ENCODE results near the gene SHB. TPM values are rescaled to one million over a fixed set of nuclear protein-coding genes. Genes with fewer than 3 reads are reported as not detected.

SHB gene
- total and polyA plus RNA-seq, 2 donors (not counting 3 experiments of a cell fraction or from before 2014, with no cell fraction given) = 13.4 to 24.9 TPM

GRCh38 chr9:38016375-38017135 lies 52.5 kb downstream of the SHB start:
- FAIRE-seq = no peak
- Histone ChIP-seq H3K9ac (replicated peaks; ENCODE audit: extremely low read depth, insufficient read depth, low read length) (no peak overlapping the region), H2AFZ (ENCODE audit: low read depth, low read length) (no peak overlapping the region), H3K4me1 (ENCODE audit: control insufficient read depth, extremely low read depth, insufficient read depth, low read length) (peaks cover 57% of the 10 kb centered on the region), H3K36me3 (ENCODE audit: control insufficient read depth in 2 of 2, extremely low read depth in 1 of 2, insufficient read depth in 2 of 2, low read length in 2 of 2) (peaks cover 0 to 4% of the 10 kb centered on the region in 2 experiments), H3K4me3 (replicated peaks in 1 of 3; ENCODE audit: insufficient read depth in 1 of 3, low read depth in 1 of 3, low read length in 3 of 3) (no peak overlapping the region), H3K27ac (ENCODE audit: insufficient read depth, low read depth, low read length) (peak overlapping the region; percentile 34), H3K27me3 (ENCODE audit: control insufficient read depth in 2 of 2, insufficient read depth in 2 of 2, low read length in 2 of 2) (no peaks in the 10 kb centered on the region), H3K79me2 (ENCODE audit: control insufficient read depth, insufficient read depth, low read length) (peaks cover 16% of the 10 kb centered on the region), H4K20me1 (replicated peaks; ENCODE audit: control insufficient read depth, extremely low read depth, insufficient read depth, low read length) (no peaks in the 10 kb centered on the region), H3K4me2 (ENCODE audit: insufficient read depth, low read length) (no peak overlapping the region), H3K9me1 (replicated peaks; ENCODE audit: control insufficient read depth, extremely low read depth, insufficient read depth, low read length) (no peaks in the 10 kb centered on the region), H3K9me3 (replicated peaks; ENCODE audit: control insufficient read depth, insufficient read depth, low read length) (no peaks in the 10 kb centered on the region)
- no peak for DNase-seq (ENCODE audit: low read depth, low spot score)
- intact Hi-C loops (cut with micrococcal nuclease) (no loop called here), dilution Hi-C loops (cut with MboI; ENCODE audit: extremely low pct_ligation_motif_present, low sequenced_read_pairs) (no loop called here)
- TF ChIP-seq GATA2 (IDR thresholded peaks at IDR 0.05; ENCODE audit: insufficient read depth, insufficient read length, low read depth, low read length) (no peak), FOS (IDR thresholded peaks at IDR 0.05; ENCODE audit: borderline replicate concordance, insufficient read depth, low read length) (no peak), POLR2AphosphoS5 (IDR thresholded peaks at IDR 0.05; ENCODE audit: insufficient read depth, low read depth, low read length) (no peak), POLR2A (IDR thresholded peaks at IDR 0.05; ENCODE audit: low read depth, low read length) (no peak), MAX (IDR thresholded peaks at IDR 0.05; ENCODE audit: insufficient read depth, insufficient read length) (no peak), CTCF (IDR thresholded peaks at IDR 0.05; ENCODE audit: extremely low read depth in 1 of 2, insufficient read depth in 1 of 2, low read depth in 1 of 2, low read length in 2 of 2) (no peak), JUN (IDR thresholded peaks at IDR 0.05; ENCODE audit: borderline replicate concordance, insufficient read depth, insufficient read length, low read depth) (no peak), MYC (IDR thresholded peaks at IDR 0.05; ENCODE audit: low read depth, low read length) (no peak)
- BruUV-seq (replicated peaks) = no TSS peak
- ChIA-PET POLR2A (no interaction called here), CTCF (interaction anchor here (0.7 to 3.8 kb wide), 5 partner anchors 8 to 73 kb away, joined by 3 to 13 read pairs (median 5); no protein-coding TSS in a partner anchor)

Data from endothelial cell of umbilical vein (primary cell).